ENCODE measurements around the gene MYF6. TPM values are rescaled to one million over a fixed set of nuclear protein-coding genes. Genes with fewer than 3 reads are reported as not detected.

Gene MYF6
- total and polyA plus RNA-seq, 2 of the 8 experiments (the other 6 are each of a cell fraction or from before 2014, with no cell fraction given) = 0.39 TPM; not detected in 1

DNA sequence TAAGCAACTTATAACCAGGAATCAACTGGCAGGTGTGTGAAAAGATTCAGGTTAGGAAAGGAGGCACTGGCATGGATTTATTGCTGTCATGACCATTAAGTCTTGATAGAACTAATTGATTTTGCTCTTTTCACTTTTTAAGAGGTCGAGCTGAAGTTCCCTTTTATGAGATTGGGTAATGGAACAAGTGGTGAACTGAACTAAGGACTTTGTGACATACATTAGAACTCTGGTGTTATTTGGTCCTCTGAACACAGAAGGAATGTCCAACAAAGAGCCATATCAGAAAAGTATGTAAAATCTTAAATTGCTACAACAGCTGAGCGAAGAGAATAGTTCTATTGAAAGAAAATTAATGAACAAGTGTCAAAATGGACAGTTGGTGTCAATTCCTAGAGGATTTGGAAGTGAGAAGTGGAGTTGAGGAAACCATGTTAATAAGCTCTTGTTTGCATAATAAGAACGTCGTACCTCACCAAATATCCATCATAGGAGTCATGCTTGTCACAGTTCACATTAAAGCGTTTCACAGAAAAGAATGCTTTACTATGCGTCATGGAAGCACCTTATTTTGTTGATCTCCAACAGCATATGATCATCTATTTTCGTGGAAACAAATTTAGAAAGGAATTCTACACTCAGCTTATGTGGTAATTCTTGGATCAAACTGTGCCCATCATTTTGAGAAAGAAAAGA lies 8.4 kb upstream of the MYF6 start:
- Histone ChIP-seq H2AFZ (ENCODE audit: low read length) (no peak overlapping the region), H3K4me3 (ENCODE audit: extremely low read depth in 1 of 4, insufficient read depth in 2 of 4, low read depth in 3 of 4, low read length in 4 of 4) (no peak overlapping the region), H2AK5ac (ENCODE audit: low read depth, low read length) (no peak overlapping the region), H3K23me2 (ENCODE audit: low read depth, low read length) (no peaks in the 10 kb centered on the region), H3K4ac (replicated peaks; ENCODE audit: insufficient read length, low read depth, low read length) (no peak overlapping the region), H4K20me1 (replicated peaks in 1 of 2; ENCODE audit: control insufficient read depth in 1 of 2, insufficient read depth in 2 of 2, low read length in 2 of 2) (no peaks in the 10 kb centered on the region), H2BK5ac (ENCODE audit: low read depth, low read length) (no peak overlapping the region), H4K5ac (ENCODE audit: insufficient read length, low read depth, low read length) (no peak overlapping the region), H3K9ac (replicated peaks in 1 of 4; ENCODE audit: extremely low read depth in 1 of 4, low read depth in 3 of 4, low read length in 3 of 4) (no peak overlapping the region), H3K79me1 (ENCODE audit: low read depth, low read length) (no peaks in the 10 kb centered on the region), H3K4me1 (replicated peaks in 1 of 4; ENCODE audit: control insufficient read depth in 3 of 4, insufficient read depth in 4 of 4, low read length in 3 of 4) (peaks cover 0 to 4% (median 2%) of the 10 kb centered on the region in 4 experiments; a peak in 4 of 7 replicates), H3K9me3 (ENCODE audit: insufficient read depth in 2 of 2, low read depth in 1 of 2, low read length in 1 of 2) (no peaks in the 10 kb centered on the region), H3K14ac (ENCODE audit: insufficient read length) (no peak overlapping the region), H4K8ac (ENCODE audit: extremely low read depth, insufficient read depth, low read length) (no peak overlapping the region), H3K27ac (ENCODE audit: low read depth, low read length) (no peak overlapping the region), H2BK120ac (replicated peaks; ENCODE audit: low read depth, low read length) (no peak overlapping the region), H2BK20ac (ENCODE audit: low read length) (no peak overlapping the region), H3K27me3 (replicated peaks in 1 of 4; ENCODE audit: control insufficient read depth in 3 of 4, extremely low read depth in 1 of 4, insufficient read depth in 3 of 4, low read length in 3 of 4) (peaks cover 0 to 2% (median 0%) of the 10 kb centered on the region in 4 experiments; a peak in 1 of 7 replicates), H3K23ac (ENCODE audit: insufficient read length) (no peak overlapping the region), H2BK12ac (ENCODE audit: low read depth, low read length) (no peak overlapping the region), H3K56ac (replicated peaks; ENCODE audit: insufficient read length, low read depth, low read length) (no peak overlapping the region), H3K79me2 (ENCODE audit: control insufficient read depth in 1 of 2, insufficient read depth in 2 of 2, low read length in 2 of 2) (no peaks in the 10 kb centered on the region), H3K36me3 (ENCODE audit: control insufficient read depth in 2 of 4, insufficient read depth in 4 of 4, low read length in 3 of 4) (no peaks in the 10 kb centered on the region), H3K18ac (ENCODE audit: extremely low read depth, low read length) (no peak overlapping the region), H3K4me2 (ENCODE audit: insufficient read depth in 1 of 2, low read depth in 2 of 2, low read length in 2 of 2) (no peak overlapping the region), H2BK15ac (ENCODE audit: low read length) (no peak overlapping the region), H4K91ac (replicated peaks; ENCODE audit: insufficient read length, low read length) (no peak overlapping the region)
- 81% methylated on average over 7 of the region's 7 CpGs; no CpG with 5 or more reads in 1 of the 2 experiments for WGBS, 2 experiments (ENCODE audit: extremely low coverage in 1 of 2, insufficient coverage in 1 of 2, insufficient read length in 1 of 2, insufficient replicate concordance in 2 of 2, low coverage in 1 of 2, low lambda C conversion rate in 2 of 2, missing lambda C conversion rate in 1 of 2)
- TF ChIP-seq SP4 (IDR thresholded peaks at IDR 0.05; ENCODE audit: low read length) = no peak
- no peak for TF ChIP-seq CHD2 (IDR thresholded peaks at IDR 0.05; ENCODE audit: low read length)
- no peak for TF ChIP-seq CBX8 (IDR thresholded peaks at IDR 0.05; ENCODE audit: borderline replicate concordance, low read depth, low read length)
- TF ChIP-seq EP300 (IDR thresholded peaks at IDR 0.05; ENCODE audit: borderline replicate concordance in 1 of 2, low read depth in 2 of 2, low read length in 2 of 2) = no peak
- TF ChIP-seq EGR1 (IDR thresholded peaks at IDR 0.05; ENCODE audit: borderline replicate concordance, low read depth, low read length) = no peak
- no peak for TF ChIP-seq MAFK (IDR thresholded peaks at IDR 0.05; ENCODE audit: low read depth, low read length)
- TF ChIP-seq FOSL1 (IDR thresholded peaks at IDR 0.05; ENCODE audit: insufficient read depth, low read depth, low read length) = no peak
- TF ChIP-seq, protein P1, sequence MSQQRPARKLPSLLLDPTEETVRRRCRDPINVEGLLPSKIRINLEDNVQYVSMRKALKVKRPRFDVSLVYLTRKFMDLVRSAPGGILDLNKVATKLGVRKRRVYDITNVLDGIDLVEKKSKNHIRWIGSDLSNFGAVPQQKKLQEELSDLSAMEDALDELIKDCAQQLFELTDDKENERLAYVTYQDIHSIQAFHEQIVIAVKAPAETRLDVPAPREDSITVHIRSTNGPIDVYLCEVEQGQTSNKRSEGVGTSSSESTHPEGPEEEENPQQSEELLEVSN (IDR thresholded peaks at IDR 0.05) = no peak
- no peak for TF ChIP-seq USF2 (IDR thresholded peaks at IDR 0.05; ENCODE audit: low read length)
- DNase-seq (ENCODE audit: low read depth in 1 of 2, low spot score in 2 of 2) (no peak), FAIRE-seq (no peak)
- CTCF ChIA-PET (ENCODE audit: partially characterized antibody) = no interaction called here
- POLR2A ChIA-PET (ENCODE audit: partially characterized antibody) = interaction anchor here (1.2 kb wide), 1 partner anchor 15 kb away, joined by 4 read pairs; no protein-coding TSS in a partner anchor

All from H1 (cell line).